GM23338 (cell line): ENCODE data around the gene HDAC6. TPM values are rescaled to one million over a fixed set of nuclear protein-coding genes. Genes with fewer than 3 reads are reported as not detected.

ENCODE experiments used
- ATAC-seq: fragments of 200-7000 bp; cut with Tn5 transposase; 3 replicates; pipeline ENCODE4 v1.9.1; 2020
- DNase-seq: peaks from one replicate; pipeline ENCODE4 v3.0.0-alpha.2; 2015; ENCODE audit warnings: low spot score
- H2AFZ ChIP-seq: fragments of 200-600 bp; sonication (generic); 2 replicates; pipeline ENCODE4 v1.8.0; 2016; ENCODE audit warnings: antibody characterized with exemption, mild to moderate bottlenecking, moderate library complexity
- H3F3A ChIP-seq: fragments of 200-600 bp; sonication (generic); replicated peaks from 2 replicates; pipeline ENCODE4 v1.8.0; 2017; ENCODE audit warnings: antibody characterized with exemption, mixed run types, low read depth
- H3K27ac ChIP-seq: fragments of 200-600 bp; sonication (generic); 2 replicates; pipeline ENCODE4 v1.6.1; 2016; ENCODE audit warnings: low read depth
- H3K27me3 ChIP-seq: fragments of 200-600 bp; sonication (generic); 2 replicates; pipeline ENCODE4 v1.8.0; 2016; ENCODE audit warnings: mild to moderate bottlenecking, mixed run types, moderate library complexity; ENCODE audit not compliant: insufficient read depth
- H3K36me3 ChIP-seq: fragments of 200-600 bp; sonication (generic); 2 replicates; pipeline ENCODE4 v1.8.0; 2016; ENCODE audit warnings: mild to moderate bottlenecking; ENCODE audit not compliant: insufficient read depth
- H3K4me1 ChIP-seq: fragments of 200-600 bp; sonication (generic); 2 replicates; pipeline ENCODE4 v1.8.0; 2016; ENCODE audit warnings: mild to moderate bottlenecking, moderate library complexity; ENCODE audit not compliant: insufficient read depth
- H3K4me2 ChIP-seq: fragments of 200-600 bp; sonication (generic); 2 replicates; pipeline ENCODE4 v1.7.1; 2017; ENCODE audit warnings: mixed run types
- H3K4me3 ChIP-seq: fragments of 200-600 bp; sonication (generic); 2 replicates; pipeline ENCODE4 v1.6.1; 2016; ENCODE audit warnings: mixed run types
- H3K79me2 ChIP-seq: fragments of 200-600 bp; sonication (generic); replicated peaks from 2 replicates; pipeline ENCODE4 v1.8.0; 2017; ENCODE audit warnings: mild to moderate bottlenecking; ENCODE audit not compliant: insufficient read depth
- H3K9me2 ChIP-seq: fragments of 200-600 bp; sonication (generic); 2 replicates; pipeline ENCODE4 v1.8.0; 2017; ENCODE audit not compliant: insufficient read depth
- H4K20me1 ChIP-seq: fragments of 200-600 bp; sonication (generic); replicated peaks from 2 replicates; pipeline ENCODE4 v1.8.0; 2017; ENCODE audit warnings: mild to moderate bottlenecking; ENCODE audit not compliant: insufficient read depth
- H3K27ac Mint-ChIP-seq: 2 replicates; pipeline ENCODE4 v1.8.0; 2020; ENCODE audit warnings: inconsistent platforms, mild to moderate bottlenecking, moderate library complexity, mixed read lengths
- H3K27me3 Mint-ChIP-seq: 3 replicates; pipeline ENCODE4 v1.8.0; 2022; ENCODE audit warnings: low read depth, mild to moderate bottlenecking, moderate library complexity, mixed read lengths, inconsistent platforms; ENCODE audit not compliant: insufficient read depth, poor library complexity
- H3K36me3 Mint-ChIP-seq: 3 replicates; pipeline ENCODE4 v1.8.0; 2021; ENCODE audit warnings: low read depth, mild to moderate bottlenecking, inconsistent platforms, moderate library complexity, mixed read lengths
- H3K4me1 Mint-ChIP-seq: 3 replicates; pipeline ENCODE4 v1.8.0; 2020; ENCODE audit warnings: mild to moderate bottlenecking, inconsistent platforms, mixed read lengths
- H3K4me3 Mint-ChIP-seq: 3 replicates; pipeline ENCODE4 v1.8.0; 2021; ENCODE audit warnings: moderate library complexity, mild to moderate bottlenecking, inconsistent platforms, mixed read lengths
- H3K9me3 Mint-ChIP-seq: 3 replicates; pipeline ENCODE4 v1.8.0; 2020; ENCODE audit warnings: moderate library complexity, mild to moderate bottlenecking, inconsistent platforms, mixed read lengths
- CREB1 ChIP-seq: fragments of 250-450 bp; sonication (Bioruptor Pico); IDR thresholded peaks from 2 replicates; pipeline ENCODE4 v1.5.0; 2020; ENCODE audit warnings: low read depth, mild to moderate bottlenecking, moderate library complexity
- CTCF ChIP-seq, 2 experiments: fragments of 200-600 bp in 1 of 2; sonication (generic) in 1 of 2; conservative IDR thresholded peaks; 2 replicates each; pipeline versions ENCODE4 v1.5.1 to v1.6.1; 2016 to 2017; ENCODE audit warnings: antibody characterized with exemption in 2 of 2, low read depth in 2 of 2, mild to moderate bottlenecking in 2 of 2, moderate library complexity in 1 of 2
- EZH2 ChIP-seq: fragments of 200-600 bp; sonication (generic); IDR thresholded peaks from one replicate; pipeline ENCODE4 v1.8.0; 2017; ENCODE audit warnings: antibody characterized with exemption, mild to moderate bottlenecking, low read depth; ENCODE audit not compliant: unreplicated experiment
- EZH2phosphoT487 ChIP-seq: fragments of 200-600 bp; sonication (generic); IDR thresholded peaks from one replicate; pipeline ENCODE4 v1.8.1; 2018; ENCODE audit warnings: antibody characterized with exemption; ENCODE audit not compliant: unreplicated experiment
- JUNB ChIP-seq: IDR thresholded peaks from one replicate; pipeline ENCODE4 v1.6.1; 2016; ENCODE audit warnings: antibody characterized with exemption; ENCODE audit not compliant: unreplicated experiment
- NANOG ChIP-seq: IDR thresholded peaks from 2 replicates; pipeline ENCODE4 v1.6.1; 2016; ENCODE audit warnings: antibody characterized with exemption, borderline replicate concordance
- POLR2AphosphoS5 ChIP-seq: IDR thresholded peaks from 2 replicates; pipeline ENCODE4 v1.6.1; 2016; ENCODE audit warnings: antibody characterized with exemption, low read depth
- STAT1 ChIP-seq: IDR thresholded peaks from one replicate; pipeline ENCODE4 v1.6.1; 2016; ENCODE audit warnings: antibody characterized with exemption; ENCODE audit not compliant: unreplicated experiment
- ZNF114 ChIP-seq: fragments of 250-450 bp; sonication (Bioruptor Pico); IDR thresholded peaks from 2 replicates; pipeline ENCODE4 v1.5.0; 2020; ENCODE audit warnings: mild to moderate bottlenecking, moderate library complexity
- ZNF331 ChIP-seq: fragments of 250-450 bp; sonication (Bioruptor Pico); IDR thresholded peaks from 2 replicates; pipeline ENCODE4 v1.5.0; 2020; ENCODE audit warnings: low read depth, mild to moderate bottlenecking, moderate library complexity
- polyA plus RNA-seq: library from polyadenylated mRNA; unstranded; fragments of >200 nt; fragmentation: Nextera tagmentation; extraction: Ambion mirVana; gene quantifications from 2 replicates; pipeline ENCODE4 v1.2.1, GENCODE V29; 2016
- total RNA-seq: library from RNA; depleted of rRNA; stranded (reverse); fragments of >200 nt; shearing (Covaris generic); gene quantifications from 2 replicates; pipeline ENCODE4 v1.2.3, GENCODE V29; 2014
- TF ChIP-seq, protein P1 (sequence below): IDR thresholded peaks from 2 replicates; pipeline ENCODE4 v1.6.1; 2016; ENCODE audit warnings: antibody characterized with exemption
- TF ChIP-seq, protein P2 (sequence below): IDR thresholded peaks from one replicate; pipeline ENCODE4 v1.6.1; 2018; ENCODE audit warnings: antibody characterized with exemption; ENCODE audit not compliant: unreplicated experiment
- TF ChIP-seq, protein P3 (sequence below): fragments of 250-450 bp; sonication (Bioruptor Pico); IDR thresholded peaks from 2 replicates; pipeline ENCODE4 v1.5.0; 2020; ENCODE audit warnings: mild to moderate bottlenecking, moderate library complexity

The HDAC6 gene
- total and polyA plus RNA-seq, 2 experiments from 2014 or later = 33.0 to 49.8 TPM

DNA sequence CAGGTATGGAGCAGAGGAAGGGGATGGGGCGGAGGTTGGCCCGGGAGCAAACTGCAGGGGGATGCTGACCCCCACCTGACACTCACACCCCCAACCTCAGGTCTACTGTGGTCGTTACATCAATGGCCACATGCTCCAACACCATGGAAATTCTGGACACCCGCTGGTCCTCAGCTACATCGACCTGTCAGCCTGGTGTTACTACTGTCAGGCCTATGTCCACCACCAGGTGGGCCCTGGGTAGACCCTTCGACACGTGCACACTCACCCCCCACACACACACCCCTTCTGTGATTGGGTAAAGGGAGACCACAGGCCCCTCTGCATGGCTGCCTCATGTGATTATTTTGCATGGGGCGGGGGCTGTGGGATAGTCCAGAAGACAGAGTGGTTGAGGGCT lies 22.2 kb downstream of the HDAC6 start:
- Histone ChIP-seq H3K27me3 (peaks cover 22% of the 10 kb centered on the region), H2AFZ (no peak overlapping the region), H3K27ac (no peak overlapping the region), H3K36me3 (no peaks in the 10 kb centered on the region), H3K79me2 (no peaks in the 10 kb centered on the region), H3K4me2 (no peak overlapping the region), H4K20me1 (no peaks in the 10 kb centered on the region), H3K4me1 (no peaks in the 10 kb centered on the region), H3K9me2 (no peaks in the 10 kb centered on the region), H3F3A (no peaks in the 10 kb centered on the region), H3K4me3 (no peak overlapping the region)
- ATAC-seq = no peak
- TF ChIP-seq CTCF (conservative IDR thresholded peaks at IDR 0.05; ENCODE audit: low read depth in 2 of 2) = no peak
- TF ChIP-seq ZNF114 (CRISPR knock-in tag) = no peak
- no peak for TF ChIP-seq STAT1
- TF ChIP-seq, protein P1, sequence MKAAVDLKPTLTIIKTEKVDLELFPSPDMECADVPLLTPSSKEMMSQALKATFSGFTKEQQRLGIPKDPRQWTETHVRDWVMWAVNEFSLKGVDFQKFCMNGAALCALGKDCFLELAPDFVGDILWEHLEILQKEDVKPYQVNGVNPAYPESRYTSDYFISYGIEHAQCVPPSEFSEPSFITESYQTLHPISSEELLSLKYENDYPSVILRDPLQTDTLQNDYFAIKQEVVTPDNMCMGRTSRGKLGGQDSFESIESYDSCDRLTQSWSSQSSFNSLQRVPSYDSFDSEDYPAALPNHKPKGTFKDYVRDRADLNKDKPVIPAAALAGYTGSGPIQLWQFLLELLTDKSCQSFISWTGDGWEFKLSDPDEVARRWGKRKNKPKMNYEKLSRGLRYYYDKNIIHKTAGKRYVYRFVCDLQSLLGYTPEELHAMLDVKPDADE = no peak
- no peak for TF ChIP-seq EZH2phosphoT487
- TF ChIP-seq, protein P2, sequence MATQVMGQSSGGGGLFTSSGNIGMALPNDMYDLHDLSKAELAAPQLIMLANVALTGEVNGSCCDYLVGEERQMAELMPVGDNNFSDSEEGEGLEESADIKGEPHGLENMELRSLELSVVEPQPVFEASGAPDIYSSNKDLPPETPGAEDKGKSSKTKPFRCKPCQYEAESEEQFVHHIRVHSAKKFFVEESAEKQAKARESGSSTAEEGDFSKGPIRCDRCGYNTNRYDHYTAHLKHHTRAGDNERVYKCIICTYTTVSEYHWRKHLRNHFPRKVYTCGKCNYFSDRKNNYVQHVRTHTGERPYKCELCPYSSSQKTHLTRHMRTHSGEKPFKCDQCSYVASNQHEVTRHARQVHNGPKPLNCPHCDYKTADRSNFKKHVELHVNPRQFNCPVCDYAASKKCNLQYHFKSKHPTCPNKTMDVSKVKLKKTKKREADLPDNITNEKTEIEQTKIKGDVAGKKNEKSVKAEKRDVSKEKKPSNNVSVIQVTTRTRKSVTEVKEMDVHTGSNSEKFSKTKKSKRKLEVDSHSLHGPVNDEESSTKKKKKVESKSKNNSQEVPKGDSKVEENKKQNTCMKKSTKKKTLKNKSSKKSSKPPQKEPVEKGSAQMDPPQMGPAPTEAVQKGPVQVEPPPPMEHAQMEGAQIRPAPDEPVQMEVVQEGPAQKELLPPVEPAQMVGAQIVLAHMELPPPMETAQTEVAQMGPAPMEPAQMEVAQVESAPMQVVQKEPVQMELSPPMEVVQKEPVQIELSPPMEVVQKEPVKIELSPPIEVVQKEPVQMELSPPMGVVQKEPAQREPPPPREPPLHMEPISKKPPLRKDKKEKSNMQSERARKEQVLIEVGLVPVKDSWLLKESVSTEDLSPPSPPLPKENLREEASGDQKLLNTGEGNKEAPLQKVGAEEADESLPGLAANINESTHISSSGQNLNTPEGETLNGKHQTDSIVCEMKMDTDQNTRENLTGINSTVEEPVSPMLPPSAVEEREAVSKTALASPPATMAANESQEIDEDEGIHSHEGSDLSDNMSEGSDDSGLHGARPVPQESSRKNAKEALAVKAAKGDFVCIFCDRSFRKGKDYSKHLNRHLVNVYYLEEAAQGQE = no peak
- no peak for TF ChIP-seq ZNF331 (CRISPR knock-in tag)
- TF ChIP-seq, protein P3, sequence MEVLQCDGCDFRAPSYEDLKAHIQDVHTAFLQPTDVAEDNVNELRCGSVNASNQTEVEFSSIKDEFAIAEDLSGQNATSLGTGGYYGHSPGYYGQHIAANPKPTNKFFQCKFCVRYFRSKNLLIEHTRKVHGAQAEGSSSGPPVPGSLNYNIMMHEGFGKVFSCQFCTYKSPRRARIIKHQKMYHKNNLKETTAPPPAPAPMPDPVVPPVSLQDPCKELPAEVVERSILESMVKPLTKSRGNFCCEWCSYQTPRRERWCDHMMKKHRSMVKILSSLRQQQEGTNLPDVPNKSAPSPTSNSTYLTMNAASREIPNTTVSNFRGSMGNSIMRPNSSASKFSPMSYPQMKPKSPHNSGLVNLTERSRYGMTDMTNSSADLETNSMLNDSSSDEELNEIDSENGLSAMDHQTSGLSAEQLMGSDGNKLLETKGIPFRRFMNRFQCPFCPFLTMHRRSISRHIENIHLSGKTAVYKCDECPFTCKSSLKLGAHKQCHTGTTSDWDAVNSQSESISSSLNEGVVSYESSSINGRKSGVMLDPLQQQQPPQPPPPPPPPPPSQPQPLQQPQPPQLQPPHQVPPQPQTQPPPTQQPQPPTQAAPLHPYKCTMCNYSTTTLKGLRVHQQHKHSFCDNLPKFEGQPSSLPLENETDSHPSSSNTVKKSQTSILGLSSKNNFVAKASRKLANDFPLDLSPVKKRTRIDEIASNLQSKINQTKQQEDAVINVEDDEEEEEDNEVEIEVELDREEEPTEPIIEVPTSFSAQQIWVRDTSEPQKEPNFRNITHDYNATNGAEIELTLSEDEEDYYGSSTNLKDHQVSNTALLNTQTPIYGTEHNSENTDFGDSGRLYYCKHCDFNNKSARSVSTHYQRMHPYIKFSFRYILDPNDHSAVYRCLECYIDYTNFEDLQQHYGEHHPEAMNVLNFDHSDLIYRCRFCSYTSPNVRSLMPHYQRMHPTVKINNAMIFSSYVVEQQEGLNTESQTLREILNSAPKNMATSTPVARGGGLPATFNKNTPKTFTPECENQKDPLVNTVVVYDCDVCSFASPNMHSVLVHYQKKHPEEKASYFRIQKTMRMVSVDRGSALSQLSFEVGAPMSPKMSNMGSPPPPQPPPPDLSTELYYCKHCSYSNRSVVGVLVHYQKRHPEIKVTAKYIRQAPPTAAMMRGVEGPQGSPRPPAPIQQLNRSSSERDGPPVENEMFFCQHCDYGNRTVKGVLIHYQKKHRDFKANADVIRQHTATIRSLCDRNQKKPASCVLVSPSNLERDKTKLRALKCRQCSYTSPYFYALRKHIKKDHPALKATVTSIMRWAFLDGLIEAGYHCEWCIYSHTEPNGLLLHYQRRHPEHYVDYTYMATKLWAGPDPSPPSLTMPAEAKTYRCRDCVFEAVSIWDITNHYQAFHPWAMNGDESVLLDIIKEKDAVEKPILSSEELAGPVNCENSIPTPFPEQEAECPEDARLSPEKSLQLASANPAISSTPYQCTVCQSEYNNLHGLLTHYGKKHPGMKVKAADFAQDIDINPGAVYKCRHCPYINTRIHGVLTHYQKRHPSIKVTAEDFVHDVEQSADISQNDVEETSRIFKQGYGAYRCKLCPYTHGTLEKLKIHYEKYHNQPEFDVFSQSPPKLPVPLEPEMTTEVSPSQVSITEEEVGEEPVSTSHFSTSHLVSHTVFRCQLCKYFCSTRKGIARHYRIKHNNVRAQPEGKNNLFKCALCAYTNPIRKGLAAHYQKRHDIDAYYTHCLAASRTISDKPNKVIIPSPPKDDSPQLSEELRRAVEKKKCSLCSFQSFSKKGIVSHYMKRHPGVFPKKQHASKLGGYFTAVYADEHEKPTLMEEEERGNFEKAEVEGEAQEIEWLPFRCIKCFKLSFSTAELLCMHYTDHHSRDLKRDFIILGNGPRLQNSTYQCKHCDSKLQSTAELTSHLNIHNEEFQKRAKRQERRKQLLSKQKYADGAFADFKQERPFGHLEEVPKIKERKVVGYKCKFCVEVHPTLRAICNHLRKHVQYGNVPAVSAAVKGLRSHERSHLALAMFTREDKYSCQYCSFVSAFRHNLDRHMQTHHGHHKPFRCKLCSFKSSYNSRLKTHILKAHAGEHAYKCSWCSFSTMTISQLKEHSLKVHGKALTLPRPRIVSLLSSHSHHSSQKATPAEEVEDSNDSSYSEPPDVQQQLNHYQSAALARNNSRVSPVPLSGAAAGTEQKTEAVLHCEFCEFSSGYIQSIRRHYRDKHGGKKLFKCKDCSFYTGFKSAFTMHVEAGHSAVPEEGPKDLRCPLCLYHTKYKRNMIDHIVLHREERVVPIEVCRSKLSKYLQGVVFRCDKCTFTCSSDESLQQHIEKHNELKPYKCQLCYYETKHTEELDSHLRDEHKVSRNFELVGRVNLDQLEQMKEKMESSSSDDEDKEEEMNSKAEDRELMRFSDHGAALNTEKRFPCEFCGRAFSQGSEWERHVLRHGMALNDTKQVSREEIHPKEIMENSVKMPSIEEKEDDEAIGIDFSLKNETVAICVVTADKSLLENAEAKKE (CRISPR knock-in tag) = no peak
- TF ChIP-seq NANOG = no peak
- no peak for TF ChIP-seq JUNB
- no peak for TF ChIP-seq POLR2AphosphoS5
- no peak for TF ChIP-seq EZH2
- TF ChIP-seq CREB1 = no peak
- Mint-ChIP-seq H3K36me3 (peaks cover 27% of the 10 kb centered on the region; the same call in 2 of the 3 replicates), H3K4me3 (no peak overlapping the region), H3K27me3 (peaks cover 14% of the 10 kb centered on the region), H3K27ac (no peak overlapping the region), H3K9me3 (peaks cover 3% of the 10 kb centered on the region; the same call in 1 of the 3 replicates), H3K4me1 (peaks cover 6% of the 10 kb centered on the region)
- no peak for DNase-seq
